Uterus (tissue), 2 donors: Measurements from ENCODE around the gene YJEFN3.

Source experiments
- CTCF ChIP-seq, 4 experiments: fragments of 200-600 bp in 2 of 4; fragments of 450-650 bp in 2 of 4; sonication (generic) in 2 of 4; IDR thresholded peaks; one replicate each; pipeline ENCODE4 v1.5.1; 2016 to 2019; ENCODE audit warnings: antibody characterized with exemption in 4 of 4, mild to moderate bottlenecking in 2 of 4, moderate library complexity in 1 of 4
- POLR2A ChIP-seq, 2 donors: fragments of 450-650 bp; IDR thresholded peaks; one replicate each; pipeline ENCODE4 v1.6.1; 2016; ENCODE audit warnings: antibody characterized with exemption in 2 of 2, mild to moderate bottlenecking in 1 of 2, moderate library complexity in 1 of 2

- TF ChIP-seq CTCF (IDR thresholded peaks at IDR 0.05) (no peak), POLR2A (IDR thresholded peaks at IDR 0.05) (no peak)
Observed at GRCh38 chr19:19526581-19527370, 1.9 kb upstream of the YJEFN3 start.
